Measurements from ENCODE around the gene DUS4L.

Gene DUS4L

DNA sequence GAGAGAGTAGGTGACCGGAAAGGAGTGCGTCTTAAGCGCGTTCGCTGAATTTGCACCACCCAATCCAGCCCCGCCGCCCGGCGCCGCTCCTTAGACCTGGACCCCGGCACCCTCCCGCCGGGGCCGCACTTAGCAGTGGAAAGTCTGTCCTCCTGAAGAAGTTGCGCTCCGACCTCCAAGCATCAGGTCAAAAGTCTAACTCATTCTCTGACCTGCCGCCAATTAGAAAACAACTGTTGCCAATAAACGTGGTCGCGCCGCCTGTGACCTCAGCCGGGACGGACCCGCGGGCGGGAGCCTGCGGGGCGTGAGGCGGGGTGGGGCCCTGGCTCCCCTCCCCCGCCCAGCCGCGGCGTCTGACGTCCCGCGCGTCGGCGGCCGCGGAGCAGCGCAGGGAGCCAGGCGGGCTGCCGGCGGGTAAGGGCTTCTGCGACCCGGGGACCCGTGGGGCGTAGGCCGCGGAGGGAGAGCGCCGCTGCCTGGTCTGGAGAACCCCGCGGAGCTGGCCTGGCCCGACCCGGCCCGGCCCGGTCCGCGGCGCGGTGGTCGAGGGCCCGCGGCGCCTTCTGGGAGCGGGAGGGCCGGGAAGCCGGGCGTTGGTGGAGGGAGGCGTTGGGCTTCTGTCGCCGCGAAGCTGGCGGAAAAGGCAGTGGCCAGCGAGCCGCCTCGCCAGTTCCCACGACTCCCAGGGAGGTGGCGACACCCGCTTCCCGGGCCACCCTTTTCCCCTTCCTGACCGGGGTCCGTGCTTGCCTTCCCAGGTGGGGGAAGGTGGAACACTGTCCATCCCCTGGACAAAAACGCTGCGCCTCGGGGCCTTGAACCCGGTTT lies 16.3 kb downstream of the DUS4L start, which contains the start of gene BCAP29:
Gene BCAP29, plus strand, starts transcription at position 362 of the 831 bp plus-strand sequence. CDS start 527 bp downstream, outside the sequence.
- peak; percentile 66 for DNase-seq (ENCODE audit: low read depth)
- H3K4me3 ChIP-seq (ENCODE audit: control insufficient read depth, low read depth, low read length): peak within 1 kb of the TSS; percentile 72
- TF ChIP-seq, protein P1, sequence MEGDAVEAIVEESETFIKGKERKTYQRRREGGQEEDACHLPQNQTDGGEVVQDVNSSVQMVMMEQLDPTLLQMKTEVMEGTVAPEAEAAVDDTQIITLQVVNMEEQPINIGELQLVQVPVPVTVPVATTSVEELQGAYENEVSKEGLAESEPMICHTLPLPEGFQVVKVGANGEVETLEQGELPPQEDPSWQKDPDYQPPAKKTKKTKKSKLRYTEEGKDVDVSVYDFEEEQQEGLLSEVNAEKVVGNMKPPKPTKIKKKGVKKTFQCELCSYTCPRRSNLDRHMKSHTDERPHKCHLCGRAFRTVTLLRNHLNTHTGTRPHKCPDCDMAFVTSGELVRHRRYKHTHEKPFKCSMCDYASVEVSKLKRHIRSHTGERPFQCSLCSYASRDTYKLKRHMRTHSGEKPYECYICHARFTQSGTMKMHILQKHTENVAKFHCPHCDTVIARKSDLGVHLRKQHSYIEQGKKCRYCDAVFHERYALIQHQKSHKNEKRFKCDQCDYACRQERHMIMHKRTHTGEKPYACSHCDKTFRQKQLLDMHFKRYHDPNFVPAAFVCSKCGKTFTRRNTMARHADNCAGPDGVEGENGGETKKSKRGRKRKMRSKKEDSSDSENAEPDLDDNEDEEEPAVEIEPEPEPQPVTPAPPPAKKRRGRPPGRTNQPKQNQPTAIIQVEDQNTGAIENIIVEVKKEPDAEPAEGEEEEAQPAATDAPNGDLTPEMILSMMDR (conservative IDR thresholded peaks at IDR 0.05; ENCODE audit: control insufficient read depth, insufficient read depth, low read depth, low read length): peak; percentile 4

GRCh38 chr7:107580716-107581383 lies 17.1 kb downstream of the DUS4L start:
- TF ChIP-seq, protein P1 (conservative IDR thresholded peaks at IDR 0.05; ENCODE audit: control insufficient read depth, insufficient read depth, low read depth, low read length): no peak
- DNase-seq (ENCODE audit: low read depth): no peak
- peak overlapping the region; percentile 72 for H3K4me3 ChIP-seq (ENCODE audit: control insufficient read depth, low read depth, low read length)

DNA sequence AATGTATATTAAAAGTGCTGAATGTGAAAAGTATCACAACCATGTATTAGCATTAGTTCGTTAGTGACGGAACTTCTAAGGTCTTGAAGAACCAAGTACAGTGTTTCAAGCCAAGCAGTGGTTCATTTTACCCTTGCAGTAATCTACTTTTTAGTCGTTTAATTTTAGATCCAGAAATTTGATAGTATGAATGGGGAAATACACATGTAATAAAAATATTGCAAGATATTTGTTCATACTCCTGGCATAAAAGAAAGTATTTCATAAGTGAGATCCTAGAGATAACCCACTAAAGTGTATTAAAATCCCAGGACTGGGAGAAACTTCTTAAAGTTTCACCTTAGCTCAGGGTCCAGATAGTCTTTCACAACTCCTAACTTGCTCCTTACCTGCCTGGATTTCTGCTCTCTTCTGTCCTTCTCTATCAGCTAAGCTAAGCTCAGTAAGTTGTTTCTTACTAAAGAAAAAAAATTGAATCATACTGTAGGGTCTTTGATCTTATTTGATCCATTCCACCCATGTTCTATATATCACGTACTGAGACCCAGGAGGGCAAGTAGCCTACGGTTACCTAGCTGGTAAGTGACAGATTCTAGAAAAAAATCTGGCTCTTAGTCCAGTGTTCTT lies 17.7 kb downstream of the DUS4L start:
- H3K4me3 ChIP-seq (ENCODE audit: control insufficient read depth, low read depth, low read length): peak overlapping the region; percentile 72
- DNase-seq (ENCODE audit: low read depth): no peak
- TF ChIP-seq, protein P1 (conservative IDR thresholded peaks at IDR 0.05; ENCODE audit: control insufficient read depth, insufficient read depth, low read depth, low read length): no peak

GRCh38 chr7:107582875-107583274 lies 19.1 kb downstream of the DUS4L start:
- no peak for DNase-seq (ENCODE audit: low read depth)

DNA sequence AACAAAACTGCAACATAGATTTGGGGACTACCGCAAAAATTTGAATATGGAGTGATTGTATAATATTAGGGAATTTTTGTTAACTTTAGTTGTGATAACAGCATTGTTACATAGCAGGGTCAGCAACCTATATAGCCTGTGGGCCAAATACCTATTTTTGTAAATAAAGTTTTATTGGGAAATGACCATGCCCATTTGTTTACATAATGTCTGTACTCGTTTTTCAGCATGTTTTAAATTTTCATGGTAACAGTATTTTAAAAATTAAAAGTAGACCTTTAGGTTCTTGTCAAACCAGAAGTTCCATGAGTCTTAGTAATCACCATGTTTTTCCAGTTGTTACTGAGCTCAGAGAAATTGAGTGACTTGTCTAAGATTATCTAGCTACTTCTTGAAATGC lies 20.9 kb downstream of the DUS4L start:
- no peak for DNase-seq (ENCODE audit: low read depth)
- H3K4me3 ChIP-seq (ENCODE audit: control insufficient read depth, low read depth, low read length): no peak overlapping the region
- TF ChIP-seq, protein P1 (conservative IDR thresholded peaks at IDR 0.05; ENCODE audit: control insufficient read depth, insufficient read depth, low read depth, low read length): no peak

More at GRCh38 chr7:107582875-107583274, 19.1 kb downstream of the DUS4L start:
- TF ChIP-seq, protein P1 (conservative IDR thresholded peaks at IDR 0.05; ENCODE audit: control insufficient read depth, insufficient read depth, low read depth, low read length): no peak
- no peak overlapping the region for H3K4me3 ChIP-seq (ENCODE audit: control insufficient read depth, low read depth, low read length)

- H3K4me3 ChIP-seq (ENCODE audit: control insufficient read depth, low read depth, low read length): no peak overlapping the region
- TF ChIP-seq, protein P1 (conservative IDR thresholded peaks at IDR 0.05; ENCODE audit: control insufficient read depth, insufficient read depth, low read depth, low read length): no peak
- DNase-seq (ENCODE audit: low read depth): no peak
Measured at GRCh38 chr7:107588529-107589130, 24.9 kb downstream of the DUS4L start.

All from fibroblast of mammary gland (primary cell).